Erythroblast (primary cell): ENCODE measurements around the gene MMP8.

Experiments used
- GATA1 ChIP-seq: IDR thresholded peaks from 2 replicates; pipeline ENCODE4 v1.6.1; 2011; ENCODE audit warnings: low read depth, mild to moderate bottlenecking, control low read depth, low read length, moderate library complexity
- POLR2A ChIP-seq: IDR thresholded peaks from 2 replicates; pipeline ENCODE4 v1.6.1; 2011; ENCODE audit warnings: mild to moderate bottlenecking, low read length

GRCh38 chr11:102773386-102773785 lies 48.6 kb upstream of the MMP8 start:
- TF ChIP-seq POLR2A (no peak), GATA1 (no peak)
